ENCODE measurements around the gene NAA60. TPM values are rescaled to one million over a fixed set of nuclear protein-coding genes. Genes with fewer than 3 reads are reported as not detected.

Gene NAA60
- total and polyA plus RNA-seq, 9 of the 15 experiments (the other 6 are each of a cell fraction or from before 2014, with no cell fraction given): 2.1 to 49.4 (median 10.3) TPM

DNA sequence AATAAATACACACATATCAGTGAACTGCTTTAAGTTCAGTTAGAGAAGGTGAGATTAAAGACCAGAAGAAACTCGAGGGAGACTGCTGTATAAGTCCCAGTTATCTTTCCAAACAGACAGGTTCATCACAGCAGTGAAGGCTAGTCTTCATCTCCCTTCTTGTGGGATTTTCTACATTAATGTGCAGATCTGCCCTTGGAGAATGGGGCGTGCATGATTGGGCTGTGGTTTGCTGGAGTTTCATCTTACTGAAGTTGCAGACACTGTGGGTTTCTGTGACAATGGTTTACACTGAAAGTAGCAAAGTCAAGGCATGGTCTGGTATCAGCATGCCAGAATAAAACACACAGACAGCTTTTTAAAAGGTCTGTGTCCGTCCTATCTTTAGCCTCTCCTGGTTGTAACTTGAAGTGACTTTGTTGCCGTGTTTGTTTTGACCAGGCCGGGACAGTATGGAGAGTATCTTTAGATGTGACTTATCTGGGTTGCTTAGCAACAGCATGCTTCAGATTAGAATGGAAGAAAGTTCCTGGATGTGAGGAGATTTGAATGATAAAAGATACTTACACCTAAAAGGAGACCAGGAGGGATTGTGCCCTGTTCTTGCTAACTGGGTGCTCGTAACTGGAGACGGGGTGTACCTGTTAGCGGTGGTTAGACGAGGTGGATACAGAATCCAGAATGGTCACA is 16.1 kb downstream of the NAA60 start (continued):
- TF ChIP-seq, protein P1, sequence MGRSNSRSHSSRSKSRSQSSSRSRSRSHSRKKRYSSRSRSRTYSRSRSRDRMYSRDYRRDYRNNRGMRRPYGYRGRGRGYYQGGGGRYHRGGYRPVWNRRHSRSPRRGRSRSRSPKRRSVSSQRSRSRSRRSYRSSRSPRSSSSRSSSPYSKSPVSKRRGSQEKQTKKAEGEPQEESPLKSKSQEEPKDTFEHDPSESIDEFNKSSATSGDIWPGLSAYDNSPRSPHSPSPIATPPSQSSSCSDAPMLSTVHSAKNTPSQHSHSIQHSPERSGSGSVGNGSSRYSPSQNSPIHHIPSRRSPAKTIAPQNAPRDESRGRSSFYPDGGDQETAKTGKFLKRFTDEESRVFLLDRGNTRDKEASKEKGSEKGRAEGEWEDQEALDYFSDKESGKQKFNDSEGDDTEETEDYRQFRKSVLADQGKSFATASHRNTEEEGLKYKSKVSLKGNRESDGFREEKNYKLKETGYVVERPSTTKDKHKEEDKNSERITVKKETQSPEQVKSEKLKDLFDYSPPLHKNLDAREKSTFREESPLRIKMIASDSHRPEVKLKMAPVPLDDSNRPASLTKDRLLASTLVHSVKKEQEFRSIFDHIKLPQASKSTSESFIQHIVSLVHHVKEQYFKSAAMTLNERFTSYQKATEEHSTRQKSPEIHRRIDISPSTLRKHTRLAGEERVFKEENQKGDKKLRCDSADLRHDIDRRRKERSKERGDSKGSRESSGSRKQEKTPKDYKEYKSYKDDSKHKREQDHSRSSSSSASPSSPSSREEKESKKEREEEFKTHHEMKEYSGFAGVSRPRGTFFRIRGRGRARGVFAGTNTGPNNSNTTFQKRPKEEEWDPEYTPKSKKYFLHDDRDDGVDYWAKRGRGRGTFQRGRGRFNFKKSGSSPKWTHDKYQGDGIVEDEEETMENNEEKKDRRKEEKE (IDR thresholded peaks at IDR 0.05; ENCODE audit: borderline replicate concordance in 1 of 2, control insufficient read depth in 1 of 2, low read depth in 2 of 2, low read length in 1 of 2): no peak
- TF ChIP-seq NFIC (IDR thresholded peaks at IDR 0.05) (peak; percentile 22), BHLHE40 (IDR thresholded peaks at IDR 0.05; ENCODE audit: low read length) (no peak), ZNF609 (CRISPR knock-in tag; IDR thresholded peaks at IDR 0.05; ENCODE audit: borderline replicate concordance) (no peak), JUND (IDR thresholded peaks at IDR 0.05; ENCODE audit: borderline replicate concordance, low read depth, low read length) (no peak), JUND (tag; IDR thresholded peaks at IDR 0.05; ENCODE audit: borderline replicate concordance, low read depth, low read length) (no peak), FOXJ2 (tag; IDR thresholded peaks at IDR 0.05) (peak; percentile 85), ZHX1 (conservative IDR thresholded peaks at IDR 0.05; ENCODE audit: low read length) (no peak), COPS2 (conservative IDR thresholded peaks at IDR 0.05) (no peak), PHB2 (IDR thresholded peaks at IDR 0.05; ENCODE audit: low read depth) (no peak), CHD1 (IDR thresholded peaks at IDR 0.05; ENCODE audit: low read length) (no peak), RCOR1 (IDR thresholded peaks at IDR 0.05; ENCODE audit: borderline replicate concordance in 1 of 2, low read depth in 2 of 2, low read length in 2 of 2) (0 out of 4 replicates have a peak, but pooled peaks of 1 of the 2 experiments have one; percentile 11), CHCHD3 (CRISPR knock-in tag; IDR thresholded peaks at IDR 0.05) (no peak), TGIF2 (CRISPR knock-in tag; IDR thresholded peaks at IDR 0.05) (no peak), TCF3 (CRISPR knock-in tag; IDR thresholded peaks at IDR 0.05) (peak; percentile 62), ZNF184 (CRISPR knock-in tag; IDR thresholded peaks at IDR 0.05) (no peak), ZC3H11A (IDR thresholded peaks at IDR 0.05; ENCODE audit: low read depth, low read length) (no peak), HSF4 (CRISPR knock-in tag; IDR thresholded peaks at IDR 0.05; ENCODE audit: borderline replicate concordance) (no peak)
